Omental fat pad (tissue), 4 donors: ENCODE data around the gene MOB3A. TPM values are rescaled to one million over a fixed set of nuclear protein-coding genes. Genes with fewer than 3 reads are reported as not detected.
A peak's percentile ranks its signal among the peaks of the same experiment; 100 is the strongest.

Source experiments
- ATAC-seq: fragments of 150-250 bp; one replicate; pipeline ENCODE4 v1.9.1; 2016; ENCODE audit warnings: mild to moderate bottlenecking, moderate library complexity; ENCODE audit not compliant: low FRiP score
- DNase-seq: peaks from one replicate; pipeline ENCODE4 v3.0.0-alpha.2; 2019; ENCODE audit warnings: low spot score
- total RNA-seq, 4 donors: library from RNA; depleted of rRNA; stranded (reverse); fragments of >200 nt; gene quantifications; one replicate each; pipeline ENCODE4 v1.1.0, GENCODE V29; 2016
- TF ChIP-seq, protein P1 (sequence below), 3 donors: fragments of 450-650 bp; IDR thresholded peaks; one replicate each; pipeline ENCODE4 v1.5.1; 2016 to 2017; ENCODE audit warnings: antibody characterized with exemption in 3 of 3, mild to moderate bottlenecking in 3 of 3, moderate library complexity in 2 of 3

Gene MOB3A
- total RNA-seq, 4 donors from 2014 or later: 29.7 to 51.7 (median 44.8) TPM

DNA sequence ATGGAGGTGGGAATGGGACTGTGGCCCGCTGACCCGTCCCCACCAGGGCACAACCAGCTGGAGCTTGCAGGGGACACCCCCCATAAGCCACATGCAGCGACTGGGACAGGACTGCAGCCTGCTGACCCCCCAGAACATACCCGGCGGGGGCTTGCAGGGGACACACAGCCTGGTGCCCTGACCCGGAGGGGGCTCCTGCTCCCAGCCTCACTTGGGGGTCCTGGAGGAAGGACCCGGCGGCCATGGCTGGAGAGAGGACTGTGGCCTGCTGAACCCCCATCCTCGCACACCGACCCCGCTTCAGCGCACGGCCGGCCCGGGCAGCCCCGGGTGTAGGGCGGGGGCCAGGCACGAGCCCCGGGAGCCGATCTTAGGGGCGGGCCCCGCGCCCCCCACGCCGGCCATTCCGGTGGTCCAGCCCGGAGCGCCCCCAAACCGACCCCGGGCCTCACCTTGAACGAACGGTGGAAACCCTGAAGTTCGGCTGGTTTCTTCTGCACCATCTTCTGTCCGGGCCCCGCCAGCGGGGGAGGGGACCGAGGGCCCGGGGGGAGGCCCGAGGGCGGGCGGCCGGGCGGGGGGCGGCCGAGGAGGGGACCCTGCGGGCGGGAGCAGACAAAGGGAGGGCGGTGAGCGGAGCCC, 45.7 kb downstream of the MOB3A start:
- TF ChIP-seq, protein P1, sequence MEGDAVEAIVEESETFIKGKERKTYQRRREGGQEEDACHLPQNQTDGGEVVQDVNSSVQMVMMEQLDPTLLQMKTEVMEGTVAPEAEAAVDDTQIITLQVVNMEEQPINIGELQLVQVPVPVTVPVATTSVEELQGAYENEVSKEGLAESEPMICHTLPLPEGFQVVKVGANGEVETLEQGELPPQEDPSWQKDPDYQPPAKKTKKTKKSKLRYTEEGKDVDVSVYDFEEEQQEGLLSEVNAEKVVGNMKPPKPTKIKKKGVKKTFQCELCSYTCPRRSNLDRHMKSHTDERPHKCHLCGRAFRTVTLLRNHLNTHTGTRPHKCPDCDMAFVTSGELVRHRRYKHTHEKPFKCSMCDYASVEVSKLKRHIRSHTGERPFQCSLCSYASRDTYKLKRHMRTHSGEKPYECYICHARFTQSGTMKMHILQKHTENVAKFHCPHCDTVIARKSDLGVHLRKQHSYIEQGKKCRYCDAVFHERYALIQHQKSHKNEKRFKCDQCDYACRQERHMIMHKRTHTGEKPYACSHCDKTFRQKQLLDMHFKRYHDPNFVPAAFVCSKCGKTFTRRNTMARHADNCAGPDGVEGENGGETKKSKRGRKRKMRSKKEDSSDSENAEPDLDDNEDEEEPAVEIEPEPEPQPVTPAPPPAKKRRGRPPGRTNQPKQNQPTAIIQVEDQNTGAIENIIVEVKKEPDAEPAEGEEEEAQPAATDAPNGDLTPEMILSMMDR (IDR thresholded peaks at IDR 0.05): no peak
- DNase-seq (no peak), ATAC-seq (peak; percentile 3)

DNA sequence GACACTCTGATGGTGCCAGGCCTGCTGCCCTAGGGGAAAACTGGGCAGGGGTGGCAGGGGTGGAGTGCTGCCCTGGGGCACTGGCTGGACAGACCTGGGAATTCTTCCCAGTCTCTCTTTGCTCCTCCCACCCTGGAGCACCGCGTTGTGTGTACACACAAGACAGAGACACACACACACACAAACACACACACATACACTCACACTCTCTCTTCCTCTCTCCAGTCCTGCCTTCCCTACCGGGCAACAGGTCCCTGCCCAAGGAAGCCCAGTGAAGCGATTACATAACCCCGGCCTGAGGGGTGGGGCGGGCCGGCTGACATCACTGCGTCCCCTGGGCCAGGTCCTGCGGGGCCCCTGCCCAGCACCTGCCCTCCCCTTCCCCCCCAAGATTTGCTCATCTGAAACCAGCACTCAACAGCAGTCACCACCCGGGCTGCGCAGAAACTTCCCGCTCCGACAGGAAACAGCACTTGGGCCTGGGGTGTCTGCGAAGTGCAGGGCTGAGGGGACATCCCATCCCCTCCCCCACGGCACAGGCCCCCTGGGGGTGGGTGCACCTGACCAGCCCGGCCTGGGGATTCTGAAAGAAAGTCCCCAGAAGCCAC, 46.3 kb downstream of the MOB3A start:
- no peak for DNase-seq
- TF ChIP-seq, protein P1 (IDR thresholded peaks at IDR 0.05): no peak

DNA sequence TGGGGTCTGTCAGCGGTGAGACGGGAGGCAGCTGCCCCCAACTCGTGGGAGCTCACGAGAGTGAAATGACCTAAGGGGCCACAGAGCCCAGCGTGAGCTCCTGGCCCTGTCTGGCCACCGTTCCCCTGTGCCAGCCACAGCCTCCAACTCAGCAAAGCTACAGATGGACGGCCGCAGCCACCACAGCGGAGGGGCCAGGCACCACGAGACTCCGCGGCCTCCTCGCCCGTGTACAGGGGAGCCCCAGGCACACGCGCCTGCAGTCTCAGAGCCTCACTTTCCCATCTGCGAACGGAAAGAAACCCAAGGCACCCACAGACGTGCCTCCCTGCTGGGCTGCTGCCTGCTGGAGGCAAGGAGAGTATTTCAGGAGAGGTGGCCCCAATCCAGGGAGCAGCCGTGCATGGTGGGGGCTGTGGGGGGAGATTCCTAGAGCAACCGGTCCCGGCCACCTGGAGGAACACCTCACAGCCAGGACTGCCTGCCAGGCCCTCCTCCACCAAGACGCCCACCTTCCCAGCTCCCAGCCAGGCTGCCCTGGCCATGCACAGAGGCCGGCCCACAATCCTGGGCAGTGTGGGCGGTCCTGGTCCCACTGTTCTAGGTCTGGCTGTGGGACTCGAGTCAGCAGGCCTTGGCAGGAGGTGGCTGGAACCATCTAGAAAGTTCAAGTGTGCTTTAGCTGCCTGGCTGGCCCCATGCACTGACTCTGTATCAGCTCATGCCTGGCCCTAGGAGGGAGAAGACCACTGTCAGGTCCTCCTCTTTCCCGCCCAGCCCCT, 47.0 kb downstream of the MOB3A start:
- TF ChIP-seq, protein P1 (IDR thresholded peaks at IDR 0.05): no peak
- no peak for ATAC-seq
- DNase-seq: no peak

More for the DNA sequence above, 46.3 kb downstream of the MOB3A start:
- peak; percentile 42 for ATAC-seq

DNA sequence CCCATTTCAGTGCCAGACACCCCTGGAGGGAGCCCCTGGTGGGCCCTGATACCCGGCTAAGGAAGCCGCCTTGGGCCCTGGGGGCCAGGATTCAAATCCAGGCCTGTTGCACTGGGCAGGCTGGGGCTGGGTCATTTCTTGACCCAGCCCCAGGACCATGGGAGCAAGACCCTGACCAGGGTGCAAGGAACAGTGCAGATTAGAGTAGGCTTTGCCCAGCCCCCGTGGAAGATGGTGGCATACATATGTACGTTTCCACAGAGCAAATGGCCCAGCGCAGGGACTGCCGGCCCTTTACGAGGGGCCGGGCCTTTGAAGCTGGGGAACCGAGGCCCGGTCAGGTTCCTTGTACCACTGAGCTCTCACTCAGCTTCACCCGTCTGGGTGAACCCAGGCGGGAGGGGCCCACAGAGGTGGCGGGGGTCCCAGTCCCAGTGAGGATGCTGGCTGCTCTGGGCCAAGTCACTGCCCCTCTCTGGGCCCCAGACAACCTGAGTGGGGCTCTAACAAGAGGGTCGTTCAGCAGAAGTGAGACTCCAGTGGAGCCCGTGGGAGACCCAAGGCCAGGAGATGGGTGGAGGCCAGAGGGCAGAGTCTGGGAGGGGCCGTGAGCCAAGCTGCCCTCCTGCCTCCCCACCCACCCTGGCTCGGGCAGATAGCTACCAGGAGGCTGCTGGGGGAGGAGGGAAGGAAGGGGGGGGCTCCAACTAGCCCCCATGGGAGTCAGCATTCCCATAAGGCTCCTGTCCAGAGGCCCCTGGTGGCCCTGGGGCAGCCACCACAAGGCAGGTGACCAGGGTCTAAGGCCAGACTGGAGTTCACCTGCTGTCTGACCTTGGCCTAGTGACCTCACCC, 47.8 kb downstream of the MOB3A start:
- TF ChIP-seq, protein P1 (IDR thresholded peaks at IDR 0.05): no peak
- ATAC-seq: no peak

DNA sequence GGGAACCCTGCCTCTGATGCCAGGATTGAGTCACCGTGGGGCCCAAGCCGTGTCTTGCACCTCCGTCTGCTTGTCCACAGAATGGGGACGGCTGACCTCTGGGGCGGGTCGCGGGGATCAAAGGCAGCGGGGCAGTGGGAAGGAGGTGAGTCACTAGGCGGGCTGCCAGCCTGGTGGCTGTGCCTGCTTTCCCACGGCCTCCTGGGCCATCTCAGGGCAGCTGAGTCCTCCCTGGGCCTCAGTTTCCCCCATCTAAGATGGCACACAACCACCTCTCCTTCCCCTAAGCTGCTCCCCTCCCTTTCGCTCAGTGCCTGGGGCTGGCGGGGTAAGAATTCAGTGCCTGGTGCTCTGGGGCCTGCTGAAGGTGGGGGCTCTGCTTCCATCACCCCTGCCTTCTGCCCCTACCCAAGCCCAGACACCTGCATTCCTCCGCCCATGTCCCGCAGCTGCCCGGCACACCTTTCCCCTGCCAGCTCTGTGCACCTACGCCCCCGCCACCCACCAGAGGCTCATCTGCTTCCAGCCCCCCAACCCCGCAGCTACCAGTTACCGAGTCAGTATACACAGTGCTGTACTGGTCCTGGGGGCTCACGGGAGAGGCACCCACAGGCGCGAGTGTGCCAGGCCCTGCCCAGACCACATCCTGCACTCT, 48.5 kb downstream of the MOB3A start:
- no peak for ATAC-seq
- TF ChIP-seq, protein P1 (IDR thresholded peaks at IDR 0.05): no peak
- DNase-seq: no peak

More for the DNA sequence above, 47.8 kb downstream of the MOB3A start:
- no peak for DNase-seq

DNA sequence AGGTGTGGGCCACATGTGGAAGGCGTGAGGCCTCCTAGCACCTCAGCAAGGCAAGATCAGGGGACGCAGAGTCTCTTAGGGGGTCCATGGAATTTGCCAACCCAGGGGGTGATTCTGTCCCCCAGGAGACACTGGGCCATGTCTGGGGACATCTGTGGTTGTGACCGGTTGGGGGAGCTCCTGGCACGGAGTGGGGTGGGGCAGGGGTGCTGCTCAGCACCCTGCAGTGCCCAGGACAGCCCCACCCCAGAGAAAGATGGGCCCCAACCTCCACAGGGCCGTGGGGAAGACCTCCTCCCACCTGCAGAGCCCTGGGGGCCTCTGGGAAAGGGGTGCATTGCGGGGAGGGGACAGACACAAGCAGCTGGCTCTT, 49.1 kb downstream of the MOB3A start:
- TF ChIP-seq, protein P1 (IDR thresholded peaks at IDR 0.05): no peak
- DNase-seq (no peak), ATAC-seq (no peak)
